SK-N-SH treated with all-trans-retinoic acid at 6 μM for 48 hours (cell line): ENCODE results near the gene MVK.

Source experiments
- BACH2 ChIP-seq: fragments of 250-450 bp; sonication (Bioruptor Pico); IDR thresholded peaks from 2 replicates; pipeline ENCODE4 v1.9.0; 2021; ENCODE audit warnings: mild to moderate bottlenecking, borderline replicate concordance
- CSDC2 ChIP-seq: fragments of 250-450 bp; sonication (Bioruptor Pico); IDR thresholded peaks from 2 replicates; pipeline ENCODE4 v1.5.0; 2020; ENCODE audit warnings: mild to moderate bottlenecking, moderate library complexity
- GLIS3 ChIP-seq: fragments of 250-450 bp; sonication (Bioruptor Pico); IDR thresholded peaks from 2 replicates; pipeline ENCODE4 v1.5.0; 2020; ENCODE audit warnings: mild to moderate bottlenecking, moderate library complexity
- ISL1 ChIP-seq: fragments of 250-450 bp; sonication (Bioruptor Pico); IDR thresholded peaks from 2 replicates; pipeline ENCODE4 v2.1.2; 2022; ENCODE audit warnings: mild to moderate bottlenecking, moderate library complexity
- OSR1 ChIP-seq: fragments of 250-450 bp; sonication (Bioruptor Pico); IDR thresholded peaks from 2 replicates; pipeline ENCODE4 v1.8.0; 2022; ENCODE audit warnings: moderate library complexity, mild to moderate bottlenecking, inconsistent platforms
- PPARA ChIP-seq: fragments of 250-450 bp; sonication (Bioruptor Pico); IDR thresholded peaks from 2 replicates; pipeline ENCODE4 v1.5.0; 2020; ENCODE audit warnings: mild to moderate bottlenecking, borderline replicate concordance
- TCF4 ChIP-seq: fragments of 250-450 bp; sonication (Bioruptor Pico); IDR thresholded peaks from 2 replicates; pipeline ENCODE4 v1.8.0; 2021; ENCODE audit warnings: mild to moderate bottlenecking, moderate library complexity, borderline replicate concordance
- ZFP3 ChIP-seq: fragments of 250-450 bp; sonication (Bioruptor Pico); IDR thresholded peaks from 2 replicates; pipeline ENCODE4 v1.5.0; 2020; ENCODE audit warnings: mild to moderate bottlenecking, moderate library complexity
- ZFP30 ChIP-seq: fragments of 450-650 bp; formaldehyde crosslinking; IDR thresholded peaks from 2 replicates; pipeline ENCODE4 v1.5.0; 2022; ENCODE audit warnings: mild to moderate bottlenecking, moderate library complexity
- TF ChIP-seq, protein P1 (sequence below): fragments of 250-450 bp; sonication (Bioruptor Pico); IDR thresholded peaks from 2 replicates; pipeline ENCODE4 v1.5.1; 2021; ENCODE audit warnings: mild to moderate bottlenecking, moderate library complexity
- TF ChIP-seq, protein P2 (sequence below): fragments of 250-450 bp; sonication (Bioruptor Pico); IDR thresholded peaks from 2 replicates; pipeline ENCODE4 v1.5.1; 2020; ENCODE audit warnings: low read depth, mild to moderate bottlenecking, moderate library complexity
- TF ChIP-seq, protein P3 (sequence below): fragments of 250-450 bp; sonication (Bioruptor Pico); IDR thresholded peaks from 2 replicates; pipeline ENCODE4 v1.8.0; 2020; ENCODE audit warnings: mild to moderate bottlenecking, moderate library complexity, borderline replicate concordance
- TF ChIP-seq, protein P4 (sequence below): fragments of 250-450 bp; sonication (Bioruptor Pico); IDR thresholded peaks from 2 replicates; pipeline ENCODE4 v1.8.0; 2021; ENCODE audit warnings: low read depth, mild to moderate bottlenecking, moderate library complexity, borderline replicate concordance

DNA sequence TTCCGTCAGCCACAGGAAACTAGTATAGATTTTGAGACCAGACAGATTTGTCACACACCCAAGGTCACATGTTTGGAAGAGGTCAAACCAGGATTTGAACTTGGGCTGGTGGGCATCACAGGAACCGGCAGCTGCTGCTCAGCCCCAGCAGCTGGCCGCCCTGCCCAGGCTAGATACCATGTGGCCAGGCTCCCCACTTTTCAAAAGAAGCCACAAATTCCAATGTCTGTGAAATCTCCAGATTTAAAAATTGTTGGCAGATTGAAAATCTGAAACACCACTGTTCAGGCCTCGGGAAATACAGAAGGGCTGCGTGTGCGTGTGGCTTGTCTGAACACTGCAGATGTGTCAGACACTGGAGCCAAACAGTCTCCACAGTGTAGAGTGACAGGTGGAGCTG lies 30.7 kb upstream of the MVK start:
- TF ChIP-seq, protein P1, sequence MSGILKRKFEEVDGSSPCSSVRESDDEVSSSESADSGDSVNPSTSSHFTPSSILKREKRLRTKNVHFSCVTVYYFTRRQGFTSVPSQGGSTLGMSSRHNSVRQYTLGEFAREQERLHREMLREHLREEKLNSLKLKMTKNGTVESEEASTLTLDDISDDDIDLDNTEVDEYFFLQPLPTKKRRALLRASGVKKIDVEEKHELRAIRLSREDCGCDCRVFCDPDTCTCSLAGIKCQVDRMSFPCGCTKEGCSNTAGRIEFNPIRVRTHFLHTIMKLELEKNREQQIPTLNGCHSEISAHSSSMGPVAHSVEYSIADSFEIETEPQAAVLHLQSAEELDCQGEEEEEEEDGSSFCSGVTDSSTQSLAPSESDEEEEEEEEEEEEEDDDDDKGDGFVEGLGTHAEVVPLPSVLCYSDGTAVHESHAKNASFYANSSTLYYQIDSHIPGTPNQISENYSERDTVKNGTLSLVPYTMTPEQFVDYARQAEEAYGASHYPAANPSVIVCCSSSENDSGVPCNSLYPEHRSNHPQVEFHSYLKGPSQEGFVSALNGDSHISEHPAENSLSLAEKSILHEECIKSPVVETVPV (CRISPR knock-in tag): no peak
- TF ChIP-seq, protein P2, sequence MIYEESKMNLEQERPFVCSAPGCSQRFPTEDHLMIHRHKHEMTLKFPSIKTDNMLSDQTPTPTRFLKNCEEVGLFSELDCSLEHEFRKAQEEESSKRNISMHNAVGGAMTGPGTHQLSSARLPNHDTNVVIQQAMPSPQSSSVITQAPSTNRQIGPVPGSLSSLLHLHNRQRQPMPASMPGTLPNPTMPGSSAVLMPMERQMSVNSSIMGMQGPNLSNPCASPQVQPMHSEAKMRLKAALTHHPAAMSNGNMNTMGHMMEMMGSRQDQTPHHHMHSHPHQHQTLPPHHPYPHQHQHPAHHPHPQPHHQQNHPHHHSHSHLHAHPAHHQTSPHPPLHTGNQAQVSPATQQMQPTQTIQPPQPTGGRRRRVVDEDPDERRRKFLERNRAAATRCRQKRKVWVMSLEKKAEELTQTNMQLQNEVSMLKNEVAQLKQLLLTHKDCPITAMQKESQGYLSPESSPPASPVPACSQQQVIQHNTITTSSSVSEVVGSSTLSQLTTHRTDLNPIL (CRISPR knock-in tag): no peak
- TF ChIP-seq, protein P3, sequence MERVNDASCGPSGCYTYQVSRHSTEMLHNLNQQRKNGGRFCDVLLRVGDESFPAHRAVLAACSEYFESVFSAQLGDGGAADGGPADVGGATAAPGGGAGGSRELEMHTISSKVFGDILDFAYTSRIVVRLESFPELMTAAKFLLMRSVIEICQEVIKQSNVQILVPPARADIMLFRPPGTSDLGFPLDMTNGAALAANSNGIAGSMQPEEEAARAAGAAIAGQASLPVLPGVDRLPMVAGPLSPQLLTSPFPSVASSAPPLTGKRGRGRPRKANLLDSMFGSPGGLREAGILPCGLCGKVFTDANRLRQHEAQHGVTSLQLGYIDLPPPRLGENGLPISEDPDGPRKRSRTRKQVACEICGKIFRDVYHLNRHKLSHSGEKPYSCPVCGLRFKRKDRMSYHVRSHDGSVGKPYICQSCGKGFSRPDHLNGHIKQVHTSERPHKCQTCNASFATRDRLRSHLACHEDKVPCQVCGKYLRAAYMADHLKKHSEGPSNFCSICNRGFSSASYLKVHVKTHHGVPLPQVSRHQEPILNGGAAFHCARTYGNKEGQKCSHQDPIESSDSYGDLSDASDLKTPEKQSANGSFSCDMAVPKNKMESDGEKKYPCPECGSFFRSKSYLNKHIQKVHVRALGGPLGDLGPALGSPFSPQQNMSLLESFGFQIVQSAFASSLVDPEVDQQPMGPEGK (CRISPR knock-in tag): no peak
- no peak for TF ChIP-seq TCF4 (CRISPR knock-in tag)
- TF ChIP-seq PPARA (CRISPR knock-in tag): no peak
- no peak for TF ChIP-seq BACH2 (CRISPR knock-in tag)
- no peak for TF ChIP-seq ISL1 (CRISPR knock-in tag)
- TF ChIP-seq, protein P4, sequence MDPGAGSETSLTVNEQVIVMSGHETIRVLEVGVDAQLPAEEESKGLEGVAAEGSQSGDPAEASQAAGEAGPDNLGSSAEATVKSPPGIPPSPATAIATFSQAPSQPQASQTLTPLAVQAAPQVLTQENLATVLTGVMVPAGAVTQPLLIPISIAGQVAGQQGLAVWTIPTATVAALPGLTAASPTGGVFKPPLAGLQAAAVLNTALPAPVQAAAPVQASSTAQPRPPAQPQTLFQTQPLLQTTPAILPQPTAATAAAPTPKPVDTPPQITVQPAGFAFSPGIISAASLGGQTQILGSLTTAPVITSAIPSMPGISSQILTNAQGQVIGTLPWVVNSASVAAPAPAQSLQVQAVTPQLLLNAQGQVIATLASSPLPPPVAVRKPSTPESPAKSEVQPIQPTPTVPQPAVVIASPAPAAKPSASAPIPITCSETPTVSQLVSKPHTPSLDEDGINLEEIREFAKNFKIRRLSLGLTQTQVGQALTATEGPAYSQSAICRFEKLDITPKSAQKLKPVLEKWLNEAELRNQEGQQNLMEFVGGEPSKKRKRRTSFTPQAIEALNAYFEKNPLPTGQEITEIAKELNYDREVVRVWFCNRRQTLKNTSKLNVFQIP: no peak
- TF ChIP-seq GLIS3: no peak
- no peak for TF ChIP-seq OSR1
- TF ChIP-seq ZFP3 (CRISPR knock-in tag): no peak
- TF ChIP-seq CSDC2: no peak
- no peak for TF ChIP-seq ZFP30
